WI38 (cell line): ENCODE results near the gene COA6.
"Not testable (repeated sequence)": the region's sequence is repeated elsewhere in the genome, so short reads cannot be mapped to it uniquely, and the experiment has no call there.

Experiments used
- H3K4me3 ChIP-seq: 2 replicates; pipeline ENCODE4 v1.5.1; 2011; ENCODE audit warnings: low read depth, mild to moderate bottlenecking, control low read depth, low read length
- TF ChIP-seq, protein P1 (sequence below): IDR thresholded peaks from 2 replicates; pipeline ENCODE4 v1.5.1; 2012; ENCODE audit warnings: low read depth, mild to moderate bottlenecking, control low read depth, low read length

The COA6 gene

DNA sequence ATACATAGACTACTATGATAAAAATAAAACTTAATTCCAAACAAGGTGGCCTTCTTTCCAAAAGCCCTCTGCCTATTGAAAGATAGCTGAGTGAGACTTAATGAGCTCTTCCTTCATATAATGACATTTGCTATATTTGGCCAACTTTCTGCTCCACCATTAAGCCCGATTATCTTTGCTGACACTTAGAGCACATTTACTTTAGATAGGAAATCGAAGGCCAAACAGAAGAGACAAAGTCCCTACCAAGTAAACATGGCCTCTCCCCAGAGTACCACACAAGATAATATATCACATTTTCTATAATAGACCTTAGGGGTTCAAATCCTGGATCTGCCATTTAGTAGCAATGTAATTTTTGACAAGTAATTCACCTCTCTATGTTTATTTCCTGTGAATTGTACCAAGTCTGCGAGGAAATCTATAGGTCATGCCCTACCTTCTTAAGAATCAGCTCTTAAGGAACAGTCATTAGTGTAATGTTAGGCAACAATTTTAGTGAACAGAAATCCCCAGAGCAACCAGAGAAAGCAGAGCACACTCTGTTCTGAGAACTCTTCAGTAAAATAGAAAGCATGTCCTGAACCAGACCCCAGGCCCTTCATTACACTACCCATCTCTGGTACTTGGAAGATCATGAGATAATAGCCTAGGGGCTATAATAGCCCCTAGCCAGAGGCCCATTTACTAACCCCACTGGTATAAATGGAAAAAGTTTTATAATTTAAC, 17.3 kb upstream of the COA6 start:
- TF ChIP-seq, protein P1, sequence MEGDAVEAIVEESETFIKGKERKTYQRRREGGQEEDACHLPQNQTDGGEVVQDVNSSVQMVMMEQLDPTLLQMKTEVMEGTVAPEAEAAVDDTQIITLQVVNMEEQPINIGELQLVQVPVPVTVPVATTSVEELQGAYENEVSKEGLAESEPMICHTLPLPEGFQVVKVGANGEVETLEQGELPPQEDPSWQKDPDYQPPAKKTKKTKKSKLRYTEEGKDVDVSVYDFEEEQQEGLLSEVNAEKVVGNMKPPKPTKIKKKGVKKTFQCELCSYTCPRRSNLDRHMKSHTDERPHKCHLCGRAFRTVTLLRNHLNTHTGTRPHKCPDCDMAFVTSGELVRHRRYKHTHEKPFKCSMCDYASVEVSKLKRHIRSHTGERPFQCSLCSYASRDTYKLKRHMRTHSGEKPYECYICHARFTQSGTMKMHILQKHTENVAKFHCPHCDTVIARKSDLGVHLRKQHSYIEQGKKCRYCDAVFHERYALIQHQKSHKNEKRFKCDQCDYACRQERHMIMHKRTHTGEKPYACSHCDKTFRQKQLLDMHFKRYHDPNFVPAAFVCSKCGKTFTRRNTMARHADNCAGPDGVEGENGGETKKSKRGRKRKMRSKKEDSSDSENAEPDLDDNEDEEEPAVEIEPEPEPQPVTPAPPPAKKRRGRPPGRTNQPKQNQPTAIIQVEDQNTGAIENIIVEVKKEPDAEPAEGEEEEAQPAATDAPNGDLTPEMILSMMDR, result no peak
- no peak overlapping the region for H3K4me3 ChIP-seq

DNA sequence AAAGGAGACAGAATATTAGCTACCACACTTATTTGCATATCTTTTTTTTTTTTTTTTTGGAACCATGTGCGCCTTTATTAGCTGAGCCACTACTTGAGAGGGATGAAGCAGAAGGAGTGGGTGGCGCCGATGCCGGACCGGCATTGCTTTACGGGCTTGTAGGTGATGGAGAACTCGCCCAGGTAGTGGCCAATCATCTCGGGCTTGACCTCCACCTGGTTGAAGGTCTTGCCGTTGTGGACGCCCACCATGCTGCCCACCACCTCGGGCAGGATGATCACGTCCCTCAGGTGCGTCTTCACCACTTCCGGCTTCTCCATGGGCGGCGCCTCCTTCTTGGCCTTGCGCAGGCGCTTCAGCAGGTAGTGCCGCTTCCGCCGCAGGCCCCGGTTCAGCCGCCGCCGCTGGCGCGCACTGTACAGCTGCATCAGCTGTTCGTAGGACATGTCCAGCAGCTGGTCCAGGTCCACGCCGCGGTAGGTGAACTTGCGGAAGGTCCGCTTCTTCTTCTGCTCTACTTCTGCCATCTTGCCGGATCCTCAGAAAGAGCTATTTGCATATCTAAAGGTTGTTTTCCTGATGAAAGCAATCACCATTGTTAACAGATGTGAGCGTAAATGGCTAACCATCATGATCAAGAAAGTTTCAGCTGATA, 16.5 kb upstream of the COA6 start:
- H3K4me3 ChIP-seq, result not testable (repeated sequence)

DNA sequence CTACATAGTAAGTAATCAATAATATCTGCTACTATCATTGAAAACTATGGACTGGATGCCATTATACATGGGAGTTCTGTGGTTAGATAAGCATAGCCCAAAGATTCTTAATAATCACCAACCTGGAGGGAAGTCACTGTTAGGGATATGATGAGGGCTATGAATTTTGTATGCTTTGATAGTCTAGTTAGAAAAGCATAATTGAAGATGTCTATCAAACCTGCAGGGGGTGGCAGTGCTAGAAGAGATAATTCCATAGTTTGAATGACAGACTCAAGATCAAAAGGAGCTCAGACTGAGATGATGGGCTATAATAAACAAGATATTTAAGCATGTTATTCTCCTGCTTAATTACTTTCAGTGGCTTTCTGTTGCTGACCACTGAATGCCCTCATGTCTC, 15.4 kb upstream of the COA6 start:
- TF ChIP-seq, protein P1, result no peak
- no peak overlapping the region for H3K4me3 ChIP-seq

DNA sequence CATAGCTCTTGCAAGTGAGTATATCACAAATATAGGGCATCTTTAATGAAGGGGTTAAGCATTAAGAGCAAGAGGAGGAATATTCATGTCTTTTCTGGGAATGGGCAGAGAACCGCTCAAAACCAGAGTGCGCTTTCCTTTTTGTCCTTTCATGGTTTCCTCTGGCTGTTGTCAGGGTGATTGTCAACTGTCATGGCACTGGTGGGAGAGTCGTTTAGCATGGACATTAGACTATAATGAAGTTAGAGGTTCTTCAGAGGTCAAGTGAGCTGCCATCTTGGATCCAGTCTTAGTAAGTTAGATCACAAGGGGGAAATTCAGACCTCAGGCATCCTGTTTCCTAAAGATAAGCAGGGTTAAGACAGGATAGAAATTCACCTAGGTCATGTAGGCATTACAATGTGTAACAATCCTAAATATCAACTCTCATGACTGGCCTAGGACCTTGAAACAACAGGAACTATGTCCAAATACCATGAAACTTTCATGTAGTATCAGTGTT, 12.1 kb upstream of the COA6 start:
- TF ChIP-seq, protein P1, result no peak
- no peak overlapping the region for H3K4me3 ChIP-seq

DNA sequence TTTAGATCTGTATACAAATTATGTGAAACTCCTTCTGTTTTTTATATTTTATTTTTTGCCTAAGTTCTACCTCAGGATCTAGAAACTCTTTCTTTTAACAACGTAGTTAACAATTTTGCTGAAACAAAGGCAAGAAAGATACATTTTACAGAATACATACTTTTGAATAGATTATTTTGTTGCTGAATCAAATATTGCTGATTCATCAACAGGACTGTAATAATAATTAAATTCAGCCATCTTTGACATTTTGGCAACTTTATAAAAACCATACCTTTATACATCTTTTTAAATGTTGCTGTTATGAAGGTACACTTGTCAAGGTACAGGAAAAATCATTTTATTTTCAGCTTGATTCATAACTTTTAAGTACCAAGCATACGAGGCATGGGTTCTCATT, 10.7 kb upstream of the COA6 start:
- no peak overlapping the region for H3K4me3 ChIP-seq
- TF ChIP-seq, protein P1, result no peak

DNA sequence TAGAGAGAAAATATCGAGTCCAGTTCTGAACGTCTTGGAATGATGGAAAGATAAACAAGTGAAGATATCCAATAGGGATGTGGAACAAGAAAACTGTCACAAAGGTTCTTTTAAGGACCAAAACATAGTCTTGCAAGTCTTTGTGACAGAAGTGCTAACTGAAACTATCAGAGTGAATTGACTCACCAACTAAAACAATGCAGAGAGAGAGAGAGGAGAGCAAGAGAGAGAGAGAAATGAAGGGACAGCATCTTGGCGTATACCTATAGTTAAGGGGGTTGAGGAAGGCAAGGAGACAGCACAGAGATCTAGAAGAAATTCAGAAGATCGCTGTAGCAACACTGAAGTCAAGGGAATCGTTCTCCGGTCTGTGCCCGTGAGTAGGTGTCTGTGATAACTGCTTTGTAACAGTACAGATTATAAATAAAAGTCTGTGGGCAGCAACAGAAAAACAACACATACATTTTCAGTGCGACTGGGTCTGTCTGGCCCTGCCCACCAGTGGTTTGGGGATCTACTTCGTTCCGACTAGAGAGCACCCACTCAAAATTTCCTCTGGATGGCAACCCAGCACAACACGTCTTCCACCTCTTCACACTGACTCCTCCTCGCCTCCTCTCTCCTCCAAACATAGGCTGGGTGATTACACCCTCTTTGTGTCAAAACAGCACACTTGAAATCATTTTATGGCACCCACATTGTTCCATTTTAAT, 4.8 kb upstream of the COA6 start:
- H3K4me3 ChIP-seq, result no peak overlapping the region
- TF ChIP-seq, protein P1, result no peak

DNA sequence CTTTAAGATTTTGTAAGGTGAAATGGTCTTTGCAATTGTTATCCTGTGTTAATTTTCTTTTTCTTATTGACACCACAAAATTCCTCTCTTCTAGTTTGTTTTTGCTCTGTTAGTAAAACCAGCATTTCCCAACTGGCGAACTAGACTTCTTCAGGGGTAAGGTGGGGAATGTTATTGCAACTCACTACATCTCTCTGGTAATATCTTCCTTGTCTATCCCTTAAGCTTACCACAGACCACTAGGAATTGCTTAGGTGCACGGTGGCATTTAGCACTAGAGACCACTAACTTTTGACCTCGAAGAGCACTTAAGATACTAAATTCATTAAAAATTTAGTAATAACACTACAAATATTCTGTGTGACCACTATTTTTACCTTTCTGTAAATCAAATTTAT, 4.2 kb upstream of the COA6 start:
- H3K4me3 ChIP-seq, result no peak overlapping the region

More for the DNA sequence above, 4.2 kb upstream of the COA6 start:
- TF ChIP-seq, protein P1, result no peak
